A549 (cell line): Measurements from ENCODE around the gene SAMD13. TPM values are rescaled to one million over a fixed set of nuclear protein-coding genes. Genes with fewer than 3 reads are reported as not detected.

Experiments used
- ATAC-seq, 2 experiments: fragments of 200-7000 bp in 1 of 2; fragments of >200 bp in 1 of 2; cut with Nextera tagmentation in 1 of 2; cut with Tn5 transposase in 1 of 2; 3 replicates each; pipeline versions ENCODE4 v1.8.0 to v1.9.1; 2018 to 2020; ENCODE audit warnings: mild to moderate bottlenecking in 1 of 2, moderate library complexity in 1 of 2
- CTCF ChIA-PET: fragments of 300-600 bp; sonication (Branson Sonifier 250); formaldehyde crosslinking; extraction: SDS; loops from one replicate; lab custom pipeline; 2021; ENCODE audit warnings: antibody characterized with exemption, inconsistent platforms; lab: Yijun Ruan, JAX
- POLR2A ChIA-PET: fragments of 350-600 bp; formaldehyde crosslinking; extraction: SDS; loops from one replicate; lab custom pipeline; 2021; ENCODE audit warnings: antibody characterized with exemption, inconsistent platforms; lab: Yijun Ruan, JAX
- DNase-seq, 2 experiments: peaks; one replicate each; pipeline versions ENCODE4 v3.0.0 to v3.0.0-alpha.2; 2011 to 2016; ENCODE audit warnings: low read depth in 1 of 2, low spot score in 1 of 2
- FAIRE-seq: peaks from 2 replicates; lab custom pipeline; 2011; peaks lifted over from hg19 to GRCh38; lab: Jason Lieb, UNC
- H3K27ac ChIP-seq, 2 experiments: fragments of >200 bp; sonication (Bioruptor Twin); formaldehyde crosslinking; 3 replicates each; pipeline ENCODE4 v1.5.1; 2016 to 2017
- H3K4me1 ChIP-seq: fragments of >200 bp; sonication (Bioruptor Twin); formaldehyde crosslinking; 3 replicates; pipeline ENCODE4 v1.6.1; 2016
- H3K4me2 ChIP-seq: fragments of >200 bp; sonication (Bioruptor Twin); formaldehyde crosslinking; 3 replicates; pipeline ENCODE4 v1.6.1; 2016
- H3K4me3 ChIP-seq: fragments of >200 bp; sonication (Bioruptor Twin); formaldehyde crosslinking; 3 replicates; pipeline ENCODE4 v1.5.1; 2016
- H3K9me3 ChIP-seq: fragments of >200 bp; sonication (Bioruptor Twin); formaldehyde crosslinking; 3 replicates; pipeline ENCODE4 v1.6.1; 2016
- CEBPB ChIP-seq, 2 experiments: fragments of >200 bp in 1 of 2; sonication (Bioruptor Twin) in 1 of 2; formaldehyde crosslinking in 1 of 2; IDR thresholded peaks; 2 replicates each; pipeline ENCODE4 v1.6.1; 2012 to 2016
- CHD4 ChIP-seq: fragments of 200-600 bp; sonication (generic); IDR thresholded peaks from 2 replicates; pipeline ENCODE4 v1.6.1; 2016; ENCODE audit warnings: antibody characterized with exemption, mild to moderate bottlenecking, borderline replicate concordance
- E2F6 ChIP-seq: IDR thresholded peaks from 2 replicates; pipeline ENCODE4 v1.6.1; 2012; ENCODE audit warnings: low read depth, borderline replicate concordance
- EP300 ChIP-seq, 2 experiments: fragments of >200 bp; sonication (Bioruptor Twin); formaldehyde crosslinking; IDR thresholded peaks; 2 replicates in 1 of 2; 3 replicates in 1 of 2; pipeline ENCODE4 v1.6.1; 2016 to 2017
- FOXS1 ChIP-seq: fragments of 250-450 bp; sonication (Bioruptor Pico); IDR thresholded peaks from 2 replicates; pipeline ENCODE4 v1.5.0; 2020; ENCODE audit warnings: mild to moderate bottlenecking, moderate library complexity
- HDAC2 ChIP-seq: fragments of 200-600 bp; sonication (generic); IDR thresholded peaks from 2 replicates; pipeline ENCODE4 v1.6.1; 2016
- HEYL ChIP-seq: fragments of 250-450 bp; sonication (Bioruptor Pico); IDR thresholded peaks from 2 replicates; pipeline ENCODE4 v1.8.0; 2021; ENCODE audit warnings: mild to moderate bottlenecking, moderate library complexity
- HOXA7 ChIP-seq: fragments of 250-450 bp; sonication (Bioruptor Pico); IDR thresholded peaks from 2 replicates; pipeline ENCODE4 v1.5.0; 2020; ENCODE audit warnings: mild to moderate bottlenecking, moderate library complexity
- HOXB13 ChIP-seq: fragments of 250-450 bp; sonication (Bioruptor Pico); IDR thresholded peaks from 2 replicates; pipeline ENCODE4 v1.5.0; 2020; ENCODE audit warnings: low read depth, mild to moderate bottlenecking, moderate library complexity
- MAZ ChIP-seq: fragments of 150-350 bp; IDR thresholded peaks from 2 replicates; pipeline ENCODE4 v1.6.1; 2014; ENCODE audit warnings: antibody characterized with exemption, low read depth, low read length, borderline replicate concordance
- MYC ChIP-seq: IDR thresholded peaks from 2 replicates; pipeline ENCODE4 v1.6.1; 2012; ENCODE audit warnings: mild to moderate bottlenecking, inconsistent platforms, low read length, improper control_type of control experiment, borderline replicate concordance
- NFE2L2 ChIP-seq: fragments of 150-350 bp; conservative IDR thresholded peaks from 2 replicates; pipeline ENCODE4 v1.6.1; 2014; ENCODE audit warnings: low read length
- NR3C1 ChIP-seq: fragments of >200 bp; sonication (Bioruptor Twin); formaldehyde crosslinking; IDR thresholded peaks from 3 replicates; pipeline ENCODE4 v1.6.1; 2017
- PHF8 ChIP-seq: fragments of 200-600 bp; sonication (generic); IDR thresholded peaks from 2 replicates; pipeline ENCODE4 v1.6.1; 2016; ENCODE audit warnings: low read depth, mild to moderate bottlenecking, antibody characterized with exemption, moderate library complexity, borderline replicate concordance
- POLR2A ChIP-seq: IDR thresholded peaks from 2 replicates; pipeline ENCODE4 v1.6.1; 2012; ENCODE audit warnings: mild to moderate bottlenecking, low read length
- RAD21 ChIP-seq, 2 experiments: fragments of >200 bp in 1 of 2; sonication (Bioruptor Twin) in 1 of 2; formaldehyde crosslinking in 1 of 2; IDR thresholded peaks in 1 of 2; conservative IDR thresholded peaks in 1 of 2; 2 replicates in 1 of 2; 3 replicates in 1 of 2; pipeline ENCODE4 v1.6.1; 2012 to 2018; ENCODE audit warnings: inconsistent platforms in 1 of 2
- RARB ChIP-seq: fragments of 250-450 bp; sonication (Bioruptor Pico); IDR thresholded peaks from 2 replicates; pipeline ENCODE4 v1.8.0; 2021; ENCODE audit warnings: mild to moderate bottlenecking, moderate library complexity
- RCOR1 ChIP-seq: fragments of 150-350 bp; IDR thresholded peaks from 2 replicates; pipeline ENCODE4 v1.6.1; 2014; ENCODE audit warnings: antibody characterized with exemption, low read length, low read depth
- REST ChIP-seq: fragments of 200-600 bp; sonication (generic); IDR thresholded peaks from 2 replicates; pipeline ENCODE4 v1.6.1; 2016; ENCODE audit warnings: antibody characterized with exemption, mild to moderate bottlenecking, moderate library complexity
- RFX5 ChIP-seq: fragments of 450-650 bp; IDR thresholded peaks from 2 replicates; pipeline ENCODE4 v1.7.1; 2014; ENCODE audit warnings: antibody characterized with exemption, mild to moderate bottlenecking, moderate library complexity
- SMC3 ChIP-seq: fragments of >200 bp; sonication (Bioruptor Twin); formaldehyde crosslinking; IDR thresholded peaks from 3 replicates; pipeline ENCODE4 v1.6.1; 2018; ENCODE audit warnings: inconsistent platforms
- SREBF2 ChIP-seq: fragments of 450-650 bp; IDR thresholded peaks from 2 replicates; pipeline ENCODE4 v1.6.1; 2014; ENCODE audit warnings: mild to moderate bottlenecking, moderate library complexity
- TFCP2L1 ChIP-seq: fragments of 250-450 bp; sonication (Bioruptor Pico); IDR thresholded peaks from 2 replicates; pipeline ENCODE4 v1.5.0; 2021; ENCODE audit warnings: mild to moderate bottlenecking
- TP53 ChIP-seq: fragments of 250-450 bp; sonication (Bioruptor Pico); IDR thresholded peaks from 2 replicates; pipeline ENCODE4 v1.5.0; 2021; ENCODE audit warnings: mild to moderate bottlenecking, moderate library complexity
- ZC3H11A ChIP-seq: fragments of 450-650 bp; IDR thresholded peaks from 2 replicates; pipeline ENCODE4 v1.6.1; 2014; ENCODE audit warnings: antibody characterized with exemption, mild to moderate bottlenecking
- WGBS: methylation state at CpG from one replicate; pipeline ENCODE4 v1.1.6; 2017; ENCODE audit errors: missing lambda C conversion rate; 5-methylcytosine and 5-hydroxymethylcytosine counted together
- polyA plus RNA-seq, 4 experiments: library from polyadenylated mRNA; depleted of rRNA in 3 of 4; stranded (reverse); fragments of >200 nt; fragmentation: RNase III in 1 of 4; extraction: RNeasy Plus Mini Kit Qiagen cat#74134 plus additional on column Dnase treatment in 1 of 4; gene quantifications; 2 replicates in 3 of 4; 3 replicates in 1 of 4; pipeline ENCODE4 v1.2.3, GENCODE V29; 2011 to 2017
- TF ChIP-seq, protein P1 (sequence below): fragments of 150-350 bp; IDR thresholded peaks from 2 replicates; pipeline ENCODE4 v1.6.1; 2014; ENCODE audit warnings: low read depth, mild to moderate bottlenecking, low read length
- TF ChIP-seq, protein P2 (sequence below): fragments of 450-650 bp; IDR thresholded peaks from 2 replicates; pipeline ENCODE4 v1.6.1; 2014; ENCODE audit warnings: antibody characterized with exemption
- TF ChIP-seq, protein P3 (sequence below): fragments of 250-450 bp; sonication (Bioruptor Pico); IDR thresholded peaks from 2 replicates; pipeline ENCODE4 v1.5.0; 2020; ENCODE audit warnings: low read depth, mild to moderate bottlenecking, moderate library complexity
- TF ChIP-seq, protein P4 (sequence below): IDR thresholded peaks from 2 replicates; pipeline ENCODE4 v1.6.1; 2012

The SAMD13 gene
- polyA plus RNA-seq, 2 of the 4 experiments (the other 2 are of a cell fraction) = 0.59 to 2.4 TPM

DNA sequence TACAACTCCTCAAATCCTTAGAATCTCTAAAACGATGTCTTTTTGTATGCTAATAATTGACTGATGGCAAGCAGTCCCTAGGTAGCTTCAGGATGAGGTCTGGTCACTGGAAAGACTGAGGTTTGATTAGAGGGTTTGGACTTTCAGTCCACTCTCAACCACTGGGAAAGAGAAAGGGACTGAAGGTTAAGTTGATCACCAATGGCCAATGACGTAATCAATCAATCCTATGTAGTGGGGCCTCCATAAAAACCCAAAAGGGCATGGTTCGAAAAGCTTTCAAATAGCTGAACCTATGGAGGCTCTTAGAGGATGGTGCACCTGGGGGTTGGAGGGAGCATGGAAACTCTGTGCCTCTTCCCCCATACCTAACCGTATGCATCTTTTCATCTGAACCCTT is 57.2 kb downstream of the SAMD13 start:
- ATAC-seq = no peak

DNA sequence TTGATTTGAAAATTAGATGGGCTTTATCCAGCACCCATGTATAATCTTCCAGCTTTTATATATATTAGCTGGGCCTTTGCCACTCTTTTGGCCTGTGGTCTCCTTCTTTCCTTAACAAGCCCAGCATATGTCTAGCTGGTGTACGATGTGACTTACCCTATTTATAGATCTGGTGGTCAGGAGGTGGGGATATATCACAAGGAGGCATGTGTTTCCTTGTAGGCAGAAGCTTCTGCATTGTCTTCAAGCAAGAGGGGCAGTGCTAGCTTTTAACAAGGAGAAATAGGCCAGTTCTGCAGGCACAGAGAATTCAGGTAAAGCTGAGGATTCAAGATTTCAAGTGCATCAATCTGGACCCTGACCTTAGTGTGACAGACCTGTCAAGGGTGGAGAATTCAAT is 58.8 kb downstream of the SAMD13 start:
- no peak overlapping the region for H3K4me3 ChIP-seq
- no peak for FAIRE-seq

More for the DNA sequence above, 57.2 kb downstream of the SAMD13 start:
- H3K4me2 ChIP-seq = no peak overlapping the region
- H3K4me3 ChIP-seq = no peak overlapping the region
- no peak overlapping the region for H3K27ac ChIP-seq
- TF ChIP-seq RAD21 (conservative IDR thresholded peaks at IDR 0.05 in 1 of 2, IDR thresholded peaks at IDR 0.05 in 1 of 2) (no peak), CEBPB (IDR thresholded peaks at IDR 0.05) (no peak), TP53 (CRISPR knock-in tag) (no peak), POLR2A (no peak)
- POLR2A ChIA-PET = no interaction called here
- no peaks in the 10 kb centered on the region for H3K4me1 ChIP-seq
- H3K9me3 ChIP-seq = no peaks in the 10 kb centered on the region
- 68% methylated on average over 4 of the region's 4 CpGs for WGBS
- CTCF ChIA-PET = no interaction called here
- DNase-seq (no peak), FAIRE-seq (no peak)

DNA sequence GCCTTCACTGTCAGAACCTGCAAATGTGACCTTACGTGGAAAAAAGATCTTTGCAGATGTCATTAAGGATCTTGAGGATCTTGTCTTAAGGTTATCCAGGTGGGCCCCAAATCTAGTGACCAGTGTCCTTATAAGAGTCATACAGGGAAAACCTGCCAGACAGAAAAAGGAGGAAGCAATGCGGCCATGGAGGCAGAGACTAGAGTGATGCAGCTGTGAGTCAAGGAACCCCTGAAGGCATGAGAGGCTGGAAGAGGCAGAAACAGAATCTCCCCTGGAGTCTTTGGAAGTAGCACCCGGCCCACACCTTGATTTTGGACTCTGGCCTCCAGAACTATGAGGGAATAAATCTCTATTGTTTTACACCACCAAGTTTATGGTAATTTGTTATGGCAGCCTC is 60.3 kb downstream of the SAMD13 start:
- TF ChIP-seq RAD21 (conservative IDR thresholded peaks at IDR 0.05 in 1 of 2, IDR thresholded peaks at IDR 0.05 in 1 of 2) (no peak), RFX5 (no peak), TFCP2L1 (no peak), NFE2L2 (no peak), NR3C1 (no peak), HDAC2 (no peak), HEYL (CRISPR knock-in tag) (no peak), REST (no peak), ZC3H11A (no peak), CHD4 (no peak), MYC (no peak), PHF8 (no peak), FOXS1 (CRISPR knock-in tag) (no peak), POLR2A (no peak), SMC3 (no peak)
- TF ChIP-seq, protein P1, sequence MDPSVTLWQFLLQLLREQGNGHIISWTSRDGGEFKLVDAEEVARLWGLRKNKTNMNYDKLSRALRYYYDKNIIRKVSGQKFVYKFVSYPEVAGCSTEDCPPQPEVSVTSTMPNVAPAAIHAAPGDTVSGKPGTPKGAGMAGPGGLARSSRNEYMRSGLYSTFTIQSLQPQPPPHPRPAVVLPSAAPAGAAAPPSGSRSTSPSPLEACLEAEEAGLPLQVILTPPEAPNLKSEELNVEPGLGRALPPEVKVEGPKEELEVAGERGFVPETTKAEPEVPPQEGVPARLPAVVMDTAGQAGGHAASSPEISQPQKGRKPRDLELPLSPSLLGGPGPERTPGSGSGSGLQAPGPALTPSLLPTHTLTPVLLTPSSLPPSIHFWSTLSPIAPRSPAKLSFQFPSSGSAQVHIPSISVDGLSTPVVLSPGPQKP = no peak
- no peak for FAIRE-seq
- Histone ChIP-seq H3K27ac (no peak overlapping the region), H3K4me1 (peaks cover 18% of the 10 kb centered on the region), H3K9me3 (no peaks in the 10 kb centered on the region), H3K4me2 (no peak overlapping the region), H3K4me3 (no peak overlapping the region)
- WGBS = 60% methylated on average over 3 of the region's 3 CpGs
- POLR2A ChIA-PET = no interaction called here
- CTCF ChIA-PET = no interaction called here
- DNase-seq = no peak
- ATAC-seq = no peak

More for the DNA sequence above, 58.8 kb downstream of the SAMD13 start:
- WGBS = 64% methylated on average over 1 of the region's 1 CpG
- H3K4me1 ChIP-seq = peaks cover 6% of the 10 kb centered on the region
- ChIA-PET CTCF (no interaction called here), POLR2A (no interaction called here)
- ATAC-seq (no peak), DNase-seq (no peak)
- no peak overlapping the region for H3K27ac ChIP-seq
- no peaks in the 10 kb centered on the region for H3K9me3 ChIP-seq
- no peak overlapping the region for H3K4me2 ChIP-seq
- TF ChIP-seq HOXA7 = no peak
- no peak for TF ChIP-seq MAZ
- no peak for TF ChIP-seq HDAC2
- TF ChIP-seq HOXB13 = no peak
- TF ChIP-seq, protein P2, sequence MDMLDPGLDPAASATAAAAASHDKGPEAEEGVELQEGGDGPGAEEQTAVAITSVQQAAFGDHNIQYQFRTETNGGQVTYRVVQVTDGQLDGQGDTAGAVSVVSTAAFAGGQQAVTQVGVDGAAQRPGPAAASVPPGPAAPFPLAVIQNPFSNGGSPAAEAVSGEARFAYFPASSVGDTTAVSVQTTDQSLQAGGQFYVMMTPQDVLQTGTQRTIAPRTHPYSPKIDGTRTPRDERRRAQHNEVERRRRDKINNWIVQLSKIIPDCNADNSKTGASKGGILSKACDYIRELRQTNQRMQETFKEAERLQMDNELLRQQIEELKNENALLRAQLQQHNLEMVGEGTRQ = no peak
- TF ChIP-seq CHD4 = no peak
- no peak for TF ChIP-seq RARB (CRISPR knock-in tag)
- TF ChIP-seq, protein P3, sequence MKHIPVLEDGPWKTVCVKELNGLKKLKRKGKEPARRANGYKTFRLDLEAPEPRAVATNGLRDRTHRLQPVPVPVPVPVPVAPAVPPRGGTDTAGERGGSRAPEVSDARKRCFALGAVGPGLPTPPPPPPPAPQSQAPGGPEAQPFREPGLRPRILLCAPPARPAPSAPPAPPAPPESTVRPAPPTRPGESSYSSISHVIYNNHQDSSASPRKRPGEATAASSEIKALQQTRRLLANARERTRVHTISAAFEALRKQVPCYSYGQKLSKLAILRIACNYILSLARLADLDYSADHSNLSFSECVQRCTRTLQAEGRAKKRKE (CRISPR knock-in tag) = no peak
- no peak for TF ChIP-seq EP300 (IDR thresholded peaks at IDR 0.05)
- TF ChIP-seq, protein P4, sequence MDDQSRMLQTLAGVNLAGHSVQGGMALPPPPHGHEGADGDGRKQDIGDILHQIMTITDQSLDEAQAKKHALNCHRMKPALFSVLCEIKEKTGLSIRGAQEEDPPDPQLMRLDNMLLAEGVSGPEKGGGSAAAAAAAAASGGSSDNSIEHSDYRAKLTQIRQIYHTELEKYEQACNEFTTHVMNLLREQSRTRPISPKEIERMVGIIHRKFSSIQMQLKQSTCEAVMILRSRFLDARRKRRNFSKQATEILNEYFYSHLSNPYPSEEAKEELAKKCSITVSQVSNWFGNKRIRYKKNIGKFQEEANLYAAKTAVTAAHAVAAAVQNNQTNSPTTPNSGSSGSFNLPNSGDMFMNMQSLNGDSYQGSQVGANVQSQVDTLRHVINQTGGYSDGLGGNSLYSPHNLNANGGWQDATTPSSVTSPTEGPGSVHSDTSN = no peak
- no peak for TF ChIP-seq SREBF2
- TF ChIP-seq E2F6 = no peak
- no peak for TF ChIP-seq TFCP2L1
- TF ChIP-seq RCOR1 = no peak
